A673 (cell line): ENCODE data around the gene ATRNL1.

Experiments
- CTCF ChIP-seq: fragments of 300-800, 200-600 bp; sonication (generic); conservative IDR thresholded peaks from 2 replicates; pipeline ENCODE4 v1.5.1; 2017; ENCODE audit warnings: low read depth, mild to moderate bottlenecking, antibody characterized with exemption, low read length, moderate library complexity, mixed read lengths
- EZH2 ChIP-seq: fragments of 200-600 bp; sonication (generic); IDR thresholded peaks from 2 replicates; pipeline ENCODE4 v1.6.1; 2017; ENCODE audit warnings: borderline replicate concordance, low read depth, mild to moderate bottlenecking, mixed read lengths, antibody characterized with exemption, low read length; ENCODE audit not compliant: poor library complexity, severe bottlenecking

GRCh38 chr10:115043719-115044118 lies 49.4 kb upstream of the ATRNL1 start:
- TF ChIP-seq CTCF (no peak), EZH2 (no peak)
